SK-N-SH (cell line): Measurements from ENCODE around the gene COPZ1. TPM values are rescaled to one million over a fixed set of nuclear protein-coding genes. Genes with fewer than 3 reads are reported as not detected.

Source experiments
- CTCF ChIA-PET: fragments of 300-600, 350-600 bp; formaldehyde crosslinking; extraction: SDS; loops from one replicate; lab custom pipeline; 2021; lab: Yijun Ruan, JAX
- POLR2A ChIA-PET: fragments of 350-600 bp; sonication (Branson Sonifier 250); formaldehyde crosslinking; extraction: SDS; loops from one replicate; lab custom pipeline; 2020; ENCODE audit warnings: antibody characterized with exemption, inconsistent platforms; lab: Yijun Ruan, JAX
- DNase-seq: peaks from one replicate; pipeline ENCODE4 v3.0.0; 2012
- H2AFZ ChIP-seq: fragments of 200-600 bp; sonication (generic); 2 replicates; pipeline ENCODE4 v1.8.1; 2016; ENCODE audit warnings: antibody characterized with exemption, mild to moderate bottlenecking, low read depth
- H3F3A ChIP-seq: fragments of 200-600 bp; sonication (generic); replicated peaks from 2 replicates; pipeline ENCODE3; 2016; ENCODE audit warnings: antibody characterized with exemption, mild to moderate bottlenecking; ENCODE audit not compliant: insufficient read depth
- H3K27ac ChIP-seq, 2 experiments: fragments of 200-500 bp in 1 of 2; fragments of 200-600 bp in 1 of 2; sonication (Bioruptor generic) in 1 of 2; sonication (generic), shearing (Covaris generic) in 1 of 2; 2 replicates each; pipeline versions ENCODE4 v1.5.1 to v1.6.1; 2014 to 2016; ENCODE audit warnings: low read depth in 2 of 2, inconsistent platforms in 1 of 2, low read length in 1 of 2, mild to moderate bottlenecking in 1 of 2, mixed read lengths in 1 of 2
- H3K27me3 ChIP-seq: fragments of 200-600 bp; sonication (generic), shearing (Covaris generic); 2 replicates; pipeline ENCODE4 v1.6.1; 2016; ENCODE audit warnings: mixed run types; ENCODE audit not compliant: insufficient read depth
- H3K36me3 ChIP-seq, 2 experiments: fragments of 200-500 bp in 1 of 2; fragments of 200-600 bp in 1 of 2; sonication (Bioruptor generic) in 1 of 2; sonication (generic) in 1 of 2; replicated peaks in 1 of 2; 2 replicates each; pipeline versions ENCODE3 to v1.5.1; 2014 to 2016; ENCODE audit warnings: low read length in 1 of 2, mild to moderate bottlenecking in 1 of 2; ENCODE audit not compliant: insufficient read depth in 2 of 2, control insufficient read depth in 1 of 2
- H3K4me1 ChIP-seq, 2 experiments: fragments of 200-500 bp in 1 of 2; fragments of 200-600 bp in 1 of 2; sonication (Bioruptor generic) in 1 of 2; sonication (generic), shearing (Covaris generic) in 1 of 2; 2 replicates each; pipeline versions ENCODE4 v1.5.1 to v1.6.1; 2014 to 2016; ENCODE audit warnings: low read depth in 1 of 2, low read length in 1 of 2, mixed run types in 1 of 2; ENCODE audit not compliant: insufficient read depth in 2 of 2, control insufficient read depth in 1 of 2
- H3K4me2 ChIP-seq: fragments of 200-600 bp; sonication (generic), shearing (Covaris generic); 2 replicates; pipeline ENCODE4 v1.6.1; 2017; ENCODE audit warnings: mixed run types
- H3K4me3 ChIP-seq, 2 experiments: fragments of 200-500 bp in 1 of 2; fragments of 200-600 bp in 1 of 2; sonication (Bioruptor generic) in 1 of 2; sonication (generic), shearing (Covaris generic) in 1 of 2; 2 replicates each; pipeline versions ENCODE4 v1.5.1 to v1.8.1; 2014 to 2016; ENCODE audit warnings: low read depth in 2 of 2, inconsistent platforms in 1 of 2, low read length in 1 of 2, mild to moderate bottlenecking in 1 of 2, mixed read lengths in 1 of 2, moderate library complexity in 1 of 2
- H3K79me2 ChIP-seq: fragments of 200-600 bp; sonication (generic); 2 replicates; pipeline ENCODE4 v1.8.1; 2017; ENCODE audit warnings: mild to moderate bottlenecking; ENCODE audit not compliant: insufficient read depth
- H3K9ac ChIP-seq: fragments of 200-600 bp; sonication (generic); 2 replicates; pipeline ENCODE4 v1.6.1; 2017; ENCODE audit warnings: mixed run types
- H3K9me2 ChIP-seq: fragments of 200-600 bp; sonication (generic); 2 replicates; pipeline ENCODE4 v1.6.1; 2017; ENCODE audit warnings: mixed run types
- H3K9me3 ChIP-seq: fragments of 200-600 bp; sonication (generic); 2 replicates; pipeline ENCODE4 v1.6.1; 2017; ENCODE audit warnings: mixed run types, mild to moderate bottlenecking, moderate library complexity
- H4K20me1 ChIP-seq: fragments of 200-600 bp; sonication (generic); 2 replicates; pipeline ENCODE4 v1.6.1; 2017; ENCODE audit warnings: mild to moderate bottlenecking, mixed run types; ENCODE audit not compliant: insufficient read depth
- ELF1 ChIP-seq: IDR thresholded peaks from 2 replicates; pipeline ENCODE4 v1.4.0; 2012
- EP300 ChIP-seq, 2 experiments: IDR thresholded peaks; 2 replicates each; pipeline versions ENCODE4 v1.4.0 to v1.6.1; 2012; ENCODE audit warnings: borderline replicate concordance in 1 of 2, low read depth in 1 of 2, low read length in 1 of 2
- EZH2phosphoT487 ChIP-seq: fragments of 200-600 bp; sonication (generic); IDR thresholded peaks from 2 replicates; pipeline ENCODE4 v1.6.1; 2017; ENCODE audit warnings: low read depth, mixed run types, mild to moderate bottlenecking, antibody characterized with exemption, moderate library complexity, borderline replicate concordance
- FOSL2 ChIP-seq: IDR thresholded peaks from 2 replicates; pipeline ENCODE4 v1.4.0; 2012; ENCODE audit warnings: low read depth, mild to moderate bottlenecking, moderate library complexity, borderline replicate concordance
- GABPA ChIP-seq: IDR thresholded peaks from 2 replicates; pipeline ENCODE4 v1.4.0; 2012; ENCODE audit warnings: low read depth, mild to moderate bottlenecking
- GATA2 ChIP-seq: sonication (generic); formaldehyde crosslinking; IDR thresholded peaks from 2 replicates; pipeline ENCODE4 v1.5.0; 2020; ENCODE audit warnings: mild to moderate bottlenecking, missing genetic modification reagents
- IRF3 ChIP-seq: fragments of 150-350 bp; IDR thresholded peaks from 2 replicates; pipeline ENCODE4 v1.6.1; 2016; ENCODE audit warnings: mild to moderate bottlenecking, low read depth, low read length
- MEF2A ChIP-seq: IDR thresholded peaks from 2 replicates; pipeline ENCODE4 v1.4.0; 2012; ENCODE audit warnings: low read depth, borderline replicate concordance
- MXI1 ChIP-seq: IDR thresholded peaks from 2 replicates; pipeline ENCODE4 v1.6.1; 2012; ENCODE audit warnings: mild to moderate bottlenecking, low read depth, low read length, improper control_type of control experiment
- NFIC ChIP-seq: IDR thresholded peaks from 2 replicates; pipeline ENCODE4 v1.4.0; 2012; ENCODE audit warnings: borderline replicate concordance
- NRF1 ChIP-seq: IDR thresholded peaks from 2 replicates; pipeline ENCODE4 v1.6.1; 2012; ENCODE audit warnings: low read depth, mild to moderate bottlenecking, low read length
- PBX3 ChIP-seq: IDR thresholded peaks from 2 replicates; pipeline ENCODE4; 2012
- POLR2AphosphoS5 ChIP-seq: IDR thresholded peaks from 2 replicates; pipeline ENCODE4 v1.6.1; 2012; ENCODE audit warnings: low read depth, low read length
- RAD21 ChIP-seq: IDR thresholded peaks from 2 replicates; pipeline ENCODE4 v1.6.1; 2012; ENCODE audit warnings: mild to moderate bottlenecking, low read length
- RFX5 ChIP-seq: IDR thresholded peaks from 2 replicates; pipeline ENCODE4 v1.6.1; 2012; ENCODE audit warnings: mild to moderate bottlenecking, improper control_type of control experiment, low read length
- SIN3A ChIP-seq: IDR thresholded peaks from 2 replicates; pipeline ENCODE4 v1.6.1; 2012; ENCODE audit warnings: low read depth, mild to moderate bottlenecking, low read length, moderate library complexity, borderline replicate concordance
- SMC3 ChIP-seq: IDR thresholded peaks from 2 replicates; pipeline ENCODE4 v1.6.1; 2012; ENCODE audit warnings: low read depth, low read length, improper control_type of control experiment
- TAF1 ChIP-seq: IDR thresholded peaks from 2 replicates; pipeline ENCODE4 v1.6.1; 2012; ENCODE audit warnings: low read depth, mild to moderate bottlenecking, low read length, moderate library complexity, borderline replicate concordance
- USF1 ChIP-seq: IDR thresholded peaks from 2 replicates; pipeline ENCODE4 v1.4.0; 2012; ENCODE audit warnings: low read depth, borderline replicate concordance
- YY1 ChIP-seq: IDR thresholded peaks from 2 replicates; pipeline ENCODE4 v1.4.0; 2012; ENCODE audit warnings: low read depth, mild to moderate bottlenecking
- ZBTB33 ChIP-seq: IDR thresholded peaks from 2 replicates; pipeline ENCODE4 v1.4.0; 2012; ENCODE audit warnings: low read depth, borderline replicate concordance
- WGBS: methylation state at CpG from one replicate; pipeline ENCODE4 v1.1.6; 2017; ENCODE audit warnings: low lambda C conversion rate; 5-methylcytosine and 5-hydroxymethylcytosine counted together
- polyA plus RNA-seq, 3 experiments: library from polyadenylated mRNA; depleted of rRNA; stranded (reverse); fragments of >200 nt; gene quantifications; 2 replicates each; pipeline ENCODE4 v1.2.3, GENCODE V29; 2012
- TF ChIP-seq, protein P1 (sequence below): fragments of 150-350 bp; IDR thresholded peaks from 2 replicates; pipeline ENCODE4 v1.6.1; 2017; ENCODE audit warnings: antibody characterized with exemption, low read length, low read depth, borderline replicate concordance

Gene COPZ1
- polyA plus RNA-seq, 1 of the 3 experiments (the other 2 are of a cell fraction): 111 TPM

DNA sequence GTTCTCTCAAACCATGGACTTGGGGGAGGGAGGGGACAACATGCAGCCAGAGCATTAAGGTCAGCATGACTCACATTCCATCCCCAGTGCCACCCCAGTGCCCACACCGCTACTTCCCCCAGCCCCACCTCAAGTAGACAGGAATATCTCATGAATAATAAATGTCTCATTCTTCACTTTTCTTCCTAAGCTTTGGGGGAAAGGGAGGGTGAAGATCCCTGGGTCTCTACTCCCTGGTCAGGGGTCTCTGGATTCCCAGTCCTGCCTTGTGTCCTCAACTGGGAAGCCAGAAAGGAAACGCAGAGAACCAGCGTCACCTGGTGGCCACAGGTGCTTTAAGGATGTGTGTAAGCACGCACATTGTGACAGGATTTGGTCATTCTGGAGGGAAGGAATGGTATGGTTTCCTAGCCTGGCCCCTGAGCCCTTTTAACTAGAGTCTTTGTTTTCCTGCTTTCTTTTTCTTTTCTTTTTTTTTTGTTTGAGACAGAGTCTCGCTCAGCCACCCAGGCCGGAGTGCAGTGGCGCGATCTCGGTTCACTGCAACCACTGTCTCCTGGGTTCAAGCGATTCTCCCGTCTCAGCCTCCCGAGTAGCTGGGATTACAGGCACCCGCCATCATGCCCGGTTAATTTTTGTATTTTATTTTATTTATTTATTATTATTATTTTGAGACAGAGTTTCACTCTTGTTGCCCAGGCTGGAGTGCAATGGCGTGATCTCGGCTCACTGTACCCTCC lies 36.0 kb downstream of the COPZ1 start:
- no peaks in the 10 kb centered on the region for H4K20me1 ChIP-seq
- peak overlapping the region; percentile 6; the same call in 1 of the 2 replicates for H3K4me2 ChIP-seq
- WGBS: 75% methylated on average over 15 of the region's 16 CpGs
- TF ChIP-seq TAF1 (no peak), ZBTB33 (no peak), ELF1 (no peak), MEF2A (no peak), GATA2 (CRISPR knock-in tag) (no peak), USF1 (no peak), MXI1 (peak; percentile 63; the same call in 1 of the 2 replicates), NRF1 (no peak), NFIC (no peak), RAD21 (peak; percentile 99), SIN3A (no peak), IRF3 (no peak), FOSL2 (peak; percentile 14; the same call in 1 of the 2 replicates), RFX5 (no peak), EZH2phosphoT487 (no peak), SMC3 (peak; percentile 92), YY1 (no peak), PBX3 (0 out of 2 replicates have a peak, but pooled peaks have one; percentile 23), EP300 (IDR thresholded peaks at IDR 0.05; ENCODE audit: borderline replicate concordance in 1 of 2, low read depth in 1 of 2, low read length in 1 of 2) (no peak), GABPA (no peak), POLR2AphosphoS5 (no peak)
- TF ChIP-seq, protein P1, sequence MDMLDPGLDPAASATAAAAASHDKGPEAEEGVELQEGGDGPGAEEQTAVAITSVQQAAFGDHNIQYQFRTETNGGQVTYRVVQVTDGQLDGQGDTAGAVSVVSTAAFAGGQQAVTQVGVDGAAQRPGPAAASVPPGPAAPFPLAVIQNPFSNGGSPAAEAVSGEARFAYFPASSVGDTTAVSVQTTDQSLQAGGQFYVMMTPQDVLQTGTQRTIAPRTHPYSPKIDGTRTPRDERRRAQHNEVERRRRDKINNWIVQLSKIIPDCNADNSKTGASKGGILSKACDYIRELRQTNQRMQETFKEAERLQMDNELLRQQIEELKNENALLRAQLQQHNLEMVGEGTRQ: no peak

More for the DNA sequence above, 36.0 kb downstream of the COPZ1 start:
- peak; percentile 66 for DNase-seq
- H2AFZ ChIP-seq: peak overlapping the region; percentile 78; the same call in 1 of the 2 replicates
- H3K9me3 ChIP-seq: no peaks in the 10 kb centered on the region
- no peak overlapping the region for H3K4me3 ChIP-seq
- POLR2A ChIA-PET: interaction anchor here (0.6 to 1.2 kb wide), 2 partner anchors 80 to 108 kb away, joined by 3 to 4 read pairs; partner anchors contain the start of gene HNRNPA1
- H3K4me1 ChIP-seq: peaks cover 27 to 37% of the 10 kb centered on the region in 2 experiments
- H3K9me2 ChIP-seq: no peaks in the 10 kb centered on the region
- no peaks in the 10 kb centered on the region for H3K27me3 ChIP-seq
- H3F3A ChIP-seq: peaks cover 14% of the 10 kb centered on the region
- peak overlapping the region; percentile 51 to 79 for H3K27ac ChIP-seq
- CTCF ChIA-PET: interaction anchor here (0.6 to 9.2 kb wide), 37 partner anchors 9 to 1039 kb away, joined by 3 to 266 read pairs (median 5); partner anchors contain the start of genes AAAS, COPZ1, HOXC10 and ZNF385A
- no peak overlapping the region; the same call in 1 of the 2 replicates for H3K9ac ChIP-seq
- no peaks in the 10 kb centered on the region for H3K36me3 ChIP-seq
- no peaks in the 10 kb centered on the region for H3K79me2 ChIP-seq
